SU-DHL-6 (cell line): Measurements from ENCODE around the gene PPP2R3A.

Experiments
- H2AFZ ChIP-seq: fragments of 200-600 bp; sonication (generic); 2 replicates; pipeline ENCODE4 v1.6.1; 2014; ENCODE audit warnings: low read depth, mild to moderate bottlenecking, moderate library complexity, mixed read lengths, antibody characterized with exemption, low read length; ENCODE audit not compliant: severe bottlenecking
- H3F3A ChIP-seq: fragments of 200-600 bp; shearing (Covaris generic); 2 replicates; pipeline ENCODE4 v1.6.0; 2016; ENCODE audit warnings: antibody characterized with exemption, mild to moderate bottlenecking; ENCODE audit not compliant: insufficient read depth
- H3K27ac ChIP-seq: fragments of 200-600 bp; sonication (generic); 2 replicates; pipeline ENCODE4 v1.5.1; 2016; ENCODE audit warnings: low read depth, mild to moderate bottlenecking, low read length, moderate library complexity, mixed read lengths
- H3K27me3 ChIP-seq: fragments of 200-600 bp; sonication (generic), shearing (Covaris generic); 2 replicates; pipeline ENCODE4 v1.6.0; 2014; ENCODE audit warnings: mild to moderate bottlenecking, low read length
- H3K36me3 ChIP-seq: fragments of 200-600 bp; sonication (generic); 2 replicates; pipeline ENCODE4 v1.6.1; 2014; ENCODE audit warnings: mild to moderate bottlenecking, low read length, mixed read lengths
- H3K4me2 ChIP-seq: fragments of 300-600, 200-600 bp; shearing (Covaris generic), sonication (generic); 2 replicates; pipeline ENCODE4 v1.6.0; 2014; ENCODE audit warnings: low read length, low read depth, mild to moderate bottlenecking; ENCODE audit not compliant: poor library complexity, severe bottlenecking
- H3K4me3 ChIP-seq: fragments of 200-600 bp; sonication (generic); 2 replicates; pipeline ENCODE4 v1.5.1; 2014; ENCODE audit warnings: antibody characterized with exemption, low read length, mild to moderate bottlenecking, mixed read lengths; ENCODE audit not compliant: insufficient read depth, poor library complexity, severe bottlenecking
- H3K79me2 ChIP-seq: fragments of 200-600 bp; sonication (generic); 2 replicates; pipeline ENCODE4 v1.6.1; 2014; ENCODE audit warnings: mild to moderate bottlenecking, low read length, moderate library complexity; ENCODE audit not compliant: insufficient read depth
- H3K9ac ChIP-seq: fragments of 200-600 bp; sonication (generic); 2 replicates; pipeline ENCODE4 v1.7.0; 2014; ENCODE audit warnings: mild to moderate bottlenecking, low read length
- H3K9me2 ChIP-seq: fragments of 200-600 bp; sonication (generic); replicated peaks from 2 replicates; pipeline ENCODE4 v1.6.1; 2014; ENCODE audit warnings: low read length; ENCODE audit not compliant: insufficient read depth
- H3K9me3 ChIP-seq: fragments of 200-600 bp; sonication (generic); 2 replicates; pipeline ENCODE4 v1.6.1; 2014; ENCODE audit warnings: low read length, mixed read lengths; ENCODE audit not compliant: insufficient read depth
- H4K20me1 ChIP-seq: fragments of 200-600 bp; sonication (generic); 2 replicates; pipeline ENCODE4 v1.6.1; 2014; ENCODE audit warnings: low read depth, mild to moderate bottlenecking, antibody characterized with exemption, low read length, moderate library complexity, mixed read lengths
- CTCF ChIP-seq: fragments of 200-600 bp; sonication (generic); IDR thresholded peaks from one replicate; pipeline ENCODE4 v1.5.1; 2017; ENCODE audit warnings: antibody characterized with exemption, mild to moderate bottlenecking, low read length, moderate library complexity; ENCODE audit not compliant: insufficient read depth, poor library complexity, severe bottlenecking
- EZH2phosphoT487 ChIP-seq: fragments of 200-600 bp; sonication (generic), shearing (Covaris generic); conservative IDR thresholded peaks from 2 replicates; pipeline ENCODE4 v1.6.1; 2018; ENCODE audit warnings: mild to moderate bottlenecking, antibody characterized with exemption, low read length, moderate library complexity, mixed read lengths

PPP2R3A gene

GRCh38 chr3:136068708-136069107 is 103.2 kb downstream of the PPP2R3A start:
- no peaks in the 10 kb centered on the region for H3K36me3 ChIP-seq
- H3K9ac ChIP-seq: no peak overlapping the region
- no peaks in the 10 kb centered on the region for H4K20me1 ChIP-seq
- no peaks in the 10 kb centered on the region for H3F3A ChIP-seq
- no peak overlapping the region for H3K4me2 ChIP-seq
- no peak for TF ChIP-seq CTCF
- TF ChIP-seq EZH2phosphoT487: no peak
- no peaks in the 10 kb centered on the region for H3K27me3 ChIP-seq
- no peak overlapping the region for H3K27ac ChIP-seq
- H3K9me2 ChIP-seq: no peaks in the 10 kb centered on the region
- H2AFZ ChIP-seq: no peak overlapping the region
- no peak overlapping the region for H3K4me3 ChIP-seq
- H3K9me3 ChIP-seq: no peaks in the 10 kb centered on the region
- no peaks in the 10 kb centered on the region for H3K79me2 ChIP-seq

- no peak for TF ChIP-seq CTCF
- TF ChIP-seq EZH2phosphoT487: no peak
- Histone ChIP-seq H3K27ac (no peak overlapping the region), H3F3A (no peaks in the 10 kb centered on the region), H3K79me2 (no peaks in the 10 kb centered on the region), H4K20me1 (no peaks in the 10 kb centered on the region), H3K27me3 (no peaks in the 10 kb centered on the region), H3K36me3 (no peaks in the 10 kb centered on the region), H2AFZ (no peak overlapping the region), H3K9me2 (no peaks in the 10 kb centered on the region), H3K9ac (no peak overlapping the region), H3K9me3 (no peaks in the 10 kb centered on the region), H3K4me2 (no peak overlapping the region), H3K4me3 (no peak overlapping the region)
These were observed 104.4 kb downstream of the PPP2R3A start for GRCh38 chr3:136069933-136070332.

GRCh38 chr3:136070334-136070733 is 104.8 kb downstream of the PPP2R3A start:
- H3K27me3 ChIP-seq: no peaks in the 10 kb centered on the region
- no peaks in the 10 kb centered on the region for H4K20me1 ChIP-seq
- H3K36me3 ChIP-seq: no peaks in the 10 kb centered on the region
- no peak overlapping the region for H2AFZ ChIP-seq
- TF ChIP-seq EZH2phosphoT487 (no peak), CTCF (no peak)
- H3K79me2 ChIP-seq: no peaks in the 10 kb centered on the region
- no peak overlapping the region for H3K9ac ChIP-seq
- H3K9me2 ChIP-seq: no peaks in the 10 kb centered on the region
- H3K27ac ChIP-seq: no peak overlapping the region
- no peak overlapping the region for H3K4me3 ChIP-seq
- no peaks in the 10 kb centered on the region for H3K9me3 ChIP-seq
- H3F3A ChIP-seq: no peaks in the 10 kb centered on the region
- no peak overlapping the region for H3K4me2 ChIP-seq
